ENCODE results near the gene SLC44A1. TPM values are rescaled to one million over a fixed set of nuclear protein-coding genes. Genes with fewer than 3 reads are reported as not detected.

SLC44A1 gene
- total and polyA plus RNA-seq, 2 of the 13 experiments (the other 11 are each of a cell fraction or from before 2014, with no cell fraction given) = 21.4 to 40.8 TPM

DNA sequence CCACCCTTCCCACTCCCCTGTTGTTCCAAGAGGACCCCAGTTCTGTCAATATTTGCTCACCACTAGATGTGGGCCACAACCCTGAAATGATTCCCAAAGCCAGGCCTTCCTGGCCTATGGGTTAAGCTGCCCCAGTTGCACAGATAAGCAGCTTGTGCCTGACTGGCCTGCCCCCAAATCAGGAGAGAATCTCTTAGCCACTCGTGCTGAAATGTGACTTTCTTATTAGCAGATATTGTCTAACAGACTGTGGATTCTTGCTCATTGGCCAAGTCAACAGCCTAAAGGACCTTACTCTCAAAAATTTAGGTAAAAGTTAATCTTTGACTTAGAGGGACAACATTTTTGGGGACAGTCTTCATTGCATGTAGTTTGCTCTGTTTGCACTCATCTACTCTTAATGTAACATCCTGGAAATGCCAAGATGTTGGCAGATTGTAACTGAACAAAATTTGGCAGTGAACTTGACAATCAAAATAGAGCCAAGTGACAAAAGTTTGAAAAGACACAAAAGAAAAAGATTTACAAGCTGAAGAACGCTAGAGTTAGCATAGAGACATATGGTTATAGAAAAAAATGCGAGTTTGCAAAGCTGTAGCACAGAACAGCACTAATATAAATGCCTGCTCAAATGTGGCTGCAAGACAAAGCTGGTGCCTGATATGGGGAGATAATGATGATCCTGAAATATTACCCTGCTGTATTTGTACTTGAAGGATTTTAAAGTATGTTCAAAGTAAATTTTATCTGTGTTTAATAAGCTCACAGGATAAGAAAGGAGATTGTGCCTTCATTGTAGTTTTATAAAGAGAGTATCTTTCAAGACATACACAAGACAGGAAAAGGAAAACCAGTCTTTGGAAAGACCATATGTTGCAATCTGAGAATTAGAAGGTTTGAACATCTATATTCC is 174.4 kb downstream of the SLC44A1 start (continued):
- TF ChIP-seq, protein P1, sequence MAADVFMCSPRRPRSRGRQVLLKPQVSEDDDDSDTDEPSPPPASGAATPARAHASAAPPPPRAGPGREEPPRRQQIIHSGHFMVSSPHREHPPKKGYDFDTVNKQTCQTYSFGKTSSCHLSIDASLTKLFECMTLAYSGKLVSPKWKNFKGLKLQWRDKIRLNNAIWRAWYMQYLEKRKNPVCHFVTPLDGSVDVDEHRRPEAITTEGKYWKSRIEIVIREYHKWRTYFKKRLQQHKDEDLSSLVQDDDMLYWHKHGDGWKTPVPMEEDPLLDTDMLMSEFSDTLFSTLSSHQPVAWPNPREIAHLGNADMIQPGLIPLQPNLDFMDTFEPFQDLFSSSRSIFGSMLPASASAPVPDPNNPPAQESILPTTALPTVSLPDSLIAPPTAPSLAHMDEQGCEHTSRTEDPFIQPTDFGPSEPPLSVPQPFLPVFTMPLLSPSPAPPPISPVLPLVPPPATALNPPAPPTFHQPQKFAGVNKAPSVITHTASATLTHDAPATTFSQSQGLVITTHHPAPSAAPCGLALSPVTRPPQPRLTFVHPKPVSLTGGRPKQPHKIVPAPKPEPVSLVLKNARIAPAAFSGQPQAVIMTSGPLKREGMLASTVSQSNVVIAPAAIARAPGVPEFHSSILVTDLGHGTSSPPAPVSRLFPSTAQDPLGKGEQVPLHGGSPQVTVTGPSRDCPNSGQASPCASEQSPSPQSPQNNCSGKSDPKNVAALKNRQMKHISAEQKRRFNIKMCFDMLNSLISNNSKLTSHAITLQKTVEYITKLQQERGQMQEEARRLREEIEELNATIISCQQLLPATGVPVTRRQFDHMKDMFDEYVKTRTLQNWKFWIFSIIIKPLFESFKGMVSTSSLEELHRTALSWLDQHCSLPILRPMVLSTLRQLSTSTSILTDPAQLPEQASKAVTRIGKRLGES (CRISPR knock-in tag; IDR thresholded peaks at IDR 0.05; ENCODE audit: borderline replicate concordance) = no peak
- peak; percentile 76; the same call in 1 of the 2 replicates for TF ChIP-seq ZNF816 (CRISPR knock-in tag; IDR thresholded peaks at IDR 0.05; ENCODE audit: borderline replicate concordance)
- TF ChIP-seq ZFAT (CRISPR knock-in tag; conservative IDR thresholded peaks at IDR 0.05) = no peak
- TF ChIP-seq ZFYVE20 (CRISPR knock-in tag; IDR thresholded peaks at IDR 0.05; ENCODE audit: borderline replicate concordance, low read depth) = no peak
- no peak for TF ChIP-seq TEAD2 (CRISPR knock-in tag; IDR thresholded peaks at IDR 0.05)
- TF ChIP-seq ZFP37 (CRISPR knock-in tag; IDR thresholded peaks at IDR 0.05; ENCODE audit: borderline replicate concordance) = no peak
- TF ChIP-seq RFX3 (CRISPR knock-in tag; IDR thresholded peaks at IDR 0.05) = no peak
- TF ChIP-seq, protein P2, sequence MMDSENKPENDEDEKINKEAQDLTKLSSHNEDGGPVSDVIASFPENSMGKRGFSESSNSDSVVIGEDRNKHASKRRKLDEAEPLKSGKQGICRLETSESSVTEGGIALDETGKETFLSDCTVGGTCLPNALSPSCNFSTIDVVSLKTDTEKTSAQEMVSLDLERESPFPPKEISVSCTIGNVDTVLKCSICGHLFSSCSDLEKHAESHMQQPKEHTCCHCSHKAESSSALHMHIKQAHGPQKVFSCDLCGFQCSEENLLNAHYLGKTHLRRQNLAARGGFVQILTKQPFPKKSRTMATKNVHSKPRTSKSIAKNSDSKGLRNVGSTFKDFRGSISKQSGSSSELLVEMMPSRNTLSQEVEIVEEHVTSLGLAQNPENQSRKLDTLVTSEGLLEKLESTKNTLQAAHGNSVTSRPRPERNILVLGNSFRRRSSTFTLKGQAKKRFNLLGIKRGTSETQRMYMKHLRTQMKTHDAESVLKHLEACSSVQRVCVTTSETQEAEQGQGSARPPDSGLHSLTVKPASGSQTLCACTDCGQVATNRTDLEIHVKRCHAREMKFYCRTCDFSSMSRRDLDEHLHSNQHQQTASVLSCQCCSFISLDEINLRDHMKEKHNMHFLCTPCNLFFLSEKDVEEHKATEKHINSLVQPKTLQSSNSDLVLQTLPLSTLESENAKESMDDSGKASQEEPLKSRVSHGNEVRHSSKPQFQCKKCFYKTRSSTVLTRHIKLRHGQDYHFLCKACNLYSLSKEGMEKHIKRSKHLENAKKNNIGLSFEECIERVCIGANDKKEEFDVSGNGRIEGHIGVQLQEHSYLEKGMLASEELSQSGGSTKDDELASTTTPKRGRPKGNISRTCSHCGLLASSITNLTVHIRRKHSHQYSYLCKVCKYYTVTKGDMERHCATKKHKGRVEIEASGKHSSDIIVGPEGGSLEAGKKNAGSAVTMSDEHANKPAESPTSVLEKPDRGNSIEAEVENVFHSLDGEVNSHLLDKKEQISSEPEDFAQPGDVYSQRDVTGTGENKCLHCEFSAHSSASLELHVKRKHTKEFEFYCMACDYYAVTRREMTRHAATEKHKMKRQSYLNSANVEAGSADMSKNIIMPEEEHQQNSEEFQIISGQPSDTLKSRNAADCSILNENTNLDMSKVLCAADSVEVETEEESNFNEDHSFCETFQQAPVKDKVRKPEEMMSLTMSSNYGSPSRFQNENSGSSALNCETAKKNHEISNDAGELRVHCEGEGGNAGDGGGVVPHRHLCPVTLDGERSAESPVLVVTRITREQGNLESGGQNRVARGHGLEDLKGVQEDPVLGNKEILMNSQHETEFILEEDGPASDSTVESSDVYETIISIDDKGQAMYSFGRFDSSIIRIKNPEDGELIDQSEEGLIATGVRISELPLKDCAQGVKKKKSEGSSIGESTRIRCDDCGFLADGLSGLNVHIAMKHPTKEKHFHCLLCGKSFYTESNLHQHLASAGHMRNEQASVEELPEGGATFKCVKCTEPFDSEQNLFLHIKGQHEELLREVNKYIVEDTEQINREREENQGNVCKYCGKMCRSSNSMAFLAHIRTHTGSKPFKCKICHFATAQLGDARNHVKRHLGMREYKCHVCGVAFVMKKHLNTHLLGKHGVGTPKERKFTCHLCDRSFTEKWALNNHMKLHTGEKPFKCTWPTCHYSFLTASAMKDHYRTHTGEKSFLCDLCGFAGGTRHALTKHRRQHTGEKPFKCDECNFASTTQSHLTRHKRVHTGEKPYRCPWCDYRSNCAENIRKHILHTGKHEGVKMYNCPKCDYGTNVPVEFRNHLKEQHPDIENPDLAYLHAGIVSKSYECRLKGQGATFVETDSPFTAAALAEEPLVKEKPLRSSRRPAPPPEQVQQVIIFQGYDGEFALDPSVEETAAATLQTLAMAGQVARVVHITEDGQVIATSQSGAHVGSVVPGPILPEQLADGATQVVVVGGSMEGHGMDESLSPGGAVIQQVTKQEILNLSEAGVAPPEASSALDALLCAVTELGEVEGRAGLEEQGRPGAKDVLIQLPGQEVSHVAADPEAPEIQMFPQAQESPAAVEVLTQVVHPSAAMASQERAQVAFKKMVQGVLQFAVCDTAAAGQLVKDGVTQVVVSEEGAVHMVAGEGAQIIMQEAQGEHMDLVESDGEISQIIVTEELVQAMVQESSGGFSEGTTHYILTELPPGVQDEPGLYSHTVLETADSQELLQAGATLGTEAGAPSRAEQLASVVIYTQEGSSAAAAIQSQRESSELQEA (CRISPR knock-in tag; IDR thresholded peaks at IDR 0.05; ENCODE audit: not compliant biosample characterization) = no peak
- TF ChIP-seq, protein P3, sequence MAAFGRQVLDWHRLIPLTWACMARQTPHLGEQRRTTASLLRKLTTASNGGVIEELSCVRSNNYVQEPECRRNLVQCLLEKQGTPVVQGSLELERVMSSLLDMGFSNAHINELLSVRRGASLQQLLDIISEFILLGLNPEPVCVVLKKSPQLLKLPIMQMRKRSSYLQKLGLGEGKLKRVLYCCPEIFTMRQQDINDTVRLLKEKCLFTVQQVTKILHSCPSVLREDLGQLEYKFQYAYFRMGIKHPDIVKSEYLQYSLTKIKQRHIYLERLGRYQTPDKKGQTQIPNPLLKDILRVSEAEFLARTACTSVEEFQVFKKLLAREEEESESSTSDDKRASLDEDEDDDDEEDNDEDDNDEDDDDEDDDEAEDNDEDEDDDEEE (CRISPR knock-in tag; IDR thresholded peaks at IDR 0.05) = no peak
- TF ChIP-seq ZNF549 (CRISPR knock-in tag; IDR thresholded peaks at IDR 0.05) = no peak
- no peak for TF ChIP-seq ADNP (CRISPR knock-in tag; IDR thresholded peaks at IDR 0.05)
- TF ChIP-seq AGO2 (optimal IDR thresholded peaks at IDR 0.05; ENCODE audit: low read depth, low read length) = no peak
- TF ChIP-seq ZNF75D (CRISPR knock-in tag; IDR thresholded peaks at IDR 0.05; ENCODE audit: borderline replicate concordance) = no peak
- no peak for TF ChIP-seq ZNF296 (CRISPR knock-in tag; conservative IDR thresholded peaks at IDR 0.05)
- TF ChIP-seq CHD2 (IDR thresholded peaks at IDR 0.05; ENCODE audit: low read depth, low read length) = no peak
- no peak for TF ChIP-seq ISX (CRISPR knock-in tag; conservative IDR thresholded peaks at IDR 0.05)
- no peak for TF ChIP-seq HNRNPH1 (optimal IDR thresholded peaks at IDR 0.05; ENCODE audit: low read depth, low read length)
